GM19193 (cell line): Measurements from ENCODE around the gene NWD2.

Source experiments
- POLR2A ChIP-seq: IDR thresholded peaks from 4 replicates; pipeline ENCODE4 v1.6.1; 2011; ENCODE audit not compliant: insufficient read depth, insufficient read length; ENCODE audit errors: extremely low read depth

NWD2 gene

DNA sequence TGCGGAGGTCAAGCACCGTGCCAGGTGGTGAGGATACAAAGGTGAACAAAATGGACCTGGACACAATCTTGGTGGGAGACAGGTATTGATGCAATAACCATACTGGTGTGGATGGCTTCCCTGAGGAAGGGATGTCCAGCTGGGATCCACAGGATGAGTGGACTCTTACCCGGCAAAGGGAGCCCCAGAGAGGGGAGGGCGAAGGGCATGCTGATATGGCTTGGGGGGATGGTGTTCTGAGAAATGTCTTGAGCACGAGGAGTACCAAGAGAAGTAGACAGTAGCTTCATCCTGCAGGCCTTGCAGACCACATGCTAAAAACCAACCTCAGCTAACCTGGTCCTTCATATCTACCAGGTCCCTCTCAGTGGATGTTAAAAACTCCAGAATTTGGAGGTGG lies 220.8 kb downstream of the NWD2 start:
- no peak for TF ChIP-seq POLR2A

DNA sequence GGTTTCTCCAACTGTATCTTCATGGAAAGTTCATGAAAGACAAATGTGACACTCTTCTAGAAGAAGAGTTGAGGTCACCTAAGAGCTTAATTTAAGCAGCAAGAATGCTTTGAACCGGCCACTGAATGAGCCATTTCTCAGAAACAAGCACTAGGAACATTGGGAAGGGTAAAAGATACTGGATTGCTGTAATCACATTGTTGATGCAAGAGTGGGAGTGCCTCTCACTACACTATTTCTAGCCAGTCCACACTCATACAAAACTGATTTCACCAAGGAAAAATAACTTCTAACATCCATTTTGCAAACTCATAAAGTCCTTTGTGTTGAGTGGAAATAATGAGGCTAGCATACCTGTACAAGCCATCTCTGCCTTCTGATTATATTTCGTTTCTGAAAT lies 221.3 kb downstream of the NWD2 start:
- TF ChIP-seq POLR2A = no peak

DNA sequence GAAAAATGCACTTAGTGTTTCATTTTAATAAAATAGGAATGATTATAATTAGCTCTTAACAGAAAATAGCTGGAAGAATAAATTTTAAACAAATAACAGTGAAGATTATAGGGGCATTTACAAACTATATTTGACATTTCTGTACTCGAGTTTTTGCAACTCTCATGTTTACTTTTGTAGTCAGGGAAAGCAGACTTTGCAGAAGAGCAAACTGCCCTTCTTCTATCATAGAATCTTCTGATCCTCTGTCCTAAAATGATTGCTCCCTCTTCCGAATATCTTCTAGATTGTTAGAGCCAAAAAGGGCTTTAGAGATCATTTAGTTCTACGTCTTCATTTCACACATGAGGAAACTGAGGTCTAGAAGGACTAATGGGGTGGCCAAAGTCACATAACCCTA lies 222.7 kb downstream of the NWD2 start:
- no peak for TF ChIP-seq POLR2A

DNA sequence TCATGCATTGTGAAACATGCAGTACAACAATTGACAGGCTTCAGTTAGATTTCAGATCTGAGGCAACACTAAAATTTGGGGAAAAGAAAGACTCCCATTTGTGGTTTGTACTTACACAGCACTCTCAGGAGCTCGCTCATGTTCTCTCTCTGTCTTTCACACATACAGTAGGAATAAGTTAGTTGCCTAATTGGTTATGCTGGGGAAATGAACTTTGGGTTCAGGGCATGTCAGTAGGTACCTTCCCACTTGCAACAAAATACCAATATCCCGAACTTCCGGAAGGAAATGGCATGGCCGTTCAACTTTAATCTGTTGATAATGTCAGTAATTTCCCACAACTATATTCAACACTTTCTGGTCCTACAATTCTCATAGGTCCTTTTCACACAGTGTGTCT lies 223.3 kb downstream of the NWD2 start:
- TF ChIP-seq POLR2A = no peak

DNA sequence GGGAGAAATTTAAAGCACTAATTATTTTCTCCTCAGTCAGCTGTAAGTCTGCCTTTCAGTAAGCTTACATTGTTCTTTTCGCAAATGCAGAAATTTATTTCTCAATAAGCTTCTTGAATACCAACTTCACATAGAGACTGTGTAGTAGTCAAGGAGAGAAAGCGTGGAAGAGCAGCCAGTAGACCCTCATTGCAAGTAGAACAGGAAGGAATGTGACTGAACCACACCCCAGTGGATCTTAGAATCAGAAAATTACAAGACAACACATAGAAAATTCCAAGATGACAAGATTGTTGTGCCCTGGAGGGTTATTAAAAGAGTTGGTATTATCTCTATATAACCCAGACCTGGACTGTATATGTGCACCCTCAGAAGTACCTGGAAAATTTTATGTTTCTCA lies 224.7 kb downstream of the NWD2 start:
- no peak for TF ChIP-seq POLR2A

DNA sequence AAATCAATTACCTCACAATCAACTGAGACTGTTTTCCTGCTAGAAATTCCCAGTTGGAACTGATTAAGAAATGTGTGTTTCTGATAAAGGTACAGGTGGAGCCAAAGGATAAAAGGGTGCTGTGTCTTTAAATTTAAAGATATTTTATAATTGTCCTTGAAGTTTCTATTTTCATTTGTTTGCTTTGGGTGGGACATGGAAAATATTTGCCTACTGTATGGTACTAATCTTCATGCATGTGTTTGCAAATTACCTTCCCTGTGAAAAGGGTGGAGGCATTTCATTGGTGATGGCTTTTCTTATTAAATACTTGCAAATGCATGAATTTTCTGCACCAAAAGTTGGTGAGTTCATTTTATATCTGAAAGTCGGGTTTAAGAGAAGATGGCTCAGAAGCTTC lies 225.7 kb downstream of the NWD2 start:
- TF ChIP-seq POLR2A = no peak

DNA sequence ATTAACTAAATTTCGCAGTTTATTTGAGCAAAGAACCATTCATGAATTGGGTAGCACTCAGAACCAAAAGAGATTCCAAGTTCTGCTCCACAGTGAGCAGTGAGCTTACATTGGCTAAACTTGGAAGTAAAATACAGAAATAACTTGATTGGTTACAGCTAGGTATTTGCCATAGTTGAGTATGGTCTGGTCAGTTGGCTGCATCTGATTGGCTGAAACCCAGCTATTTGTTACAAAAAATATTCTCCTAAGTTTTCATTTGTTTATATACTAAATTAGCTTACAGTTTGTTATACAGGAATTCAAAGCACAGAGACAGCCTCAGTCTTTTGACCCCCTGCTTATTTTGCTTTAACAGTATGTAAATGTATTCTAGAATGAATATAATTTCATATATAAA lies 226.6 kb downstream of the NWD2 start:
- TF ChIP-seq POLR2A = no peak

DNA sequence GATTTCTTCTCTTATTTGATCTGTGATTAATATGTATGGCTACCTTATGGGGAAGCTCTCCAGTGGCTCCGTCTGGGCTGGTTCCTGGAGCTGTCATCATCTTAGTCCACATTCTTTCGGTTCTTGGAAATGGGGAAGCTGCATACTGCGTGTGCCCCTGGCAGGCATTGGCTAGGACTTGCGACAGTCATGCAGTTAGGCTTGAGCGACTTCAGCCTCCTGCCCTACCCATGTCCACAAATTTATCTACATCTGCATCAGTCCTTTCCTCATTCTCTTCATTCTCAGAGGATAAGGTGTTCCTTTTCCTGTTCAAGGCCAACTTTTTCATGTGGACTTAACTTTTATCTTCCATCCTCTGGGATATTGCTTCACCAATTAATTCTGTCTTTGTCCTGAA lies 227.4 kb downstream of the NWD2 start:
- TF ChIP-seq POLR2A = no peak

DNA sequence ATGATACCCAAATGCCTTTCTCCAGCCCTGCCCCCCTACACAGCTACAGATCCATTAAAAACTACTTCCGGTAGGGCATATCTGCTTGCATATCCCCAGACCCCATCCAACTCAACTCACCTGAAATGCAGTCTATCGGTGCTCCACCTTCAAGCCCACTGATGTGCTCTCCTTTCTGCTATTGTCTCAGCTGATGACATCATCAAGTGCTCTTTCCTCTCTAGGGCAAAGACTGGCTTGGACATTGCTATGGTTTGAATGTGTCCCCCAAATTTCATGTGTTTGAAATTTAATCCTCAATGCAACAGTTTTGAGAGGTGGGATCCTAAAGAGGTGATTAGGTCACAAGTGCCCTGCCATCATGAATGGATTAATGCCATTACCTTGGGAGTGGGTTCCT lies 229.3 kb downstream of the NWD2 start:
- TF ChIP-seq POLR2A = no peak

DNA sequence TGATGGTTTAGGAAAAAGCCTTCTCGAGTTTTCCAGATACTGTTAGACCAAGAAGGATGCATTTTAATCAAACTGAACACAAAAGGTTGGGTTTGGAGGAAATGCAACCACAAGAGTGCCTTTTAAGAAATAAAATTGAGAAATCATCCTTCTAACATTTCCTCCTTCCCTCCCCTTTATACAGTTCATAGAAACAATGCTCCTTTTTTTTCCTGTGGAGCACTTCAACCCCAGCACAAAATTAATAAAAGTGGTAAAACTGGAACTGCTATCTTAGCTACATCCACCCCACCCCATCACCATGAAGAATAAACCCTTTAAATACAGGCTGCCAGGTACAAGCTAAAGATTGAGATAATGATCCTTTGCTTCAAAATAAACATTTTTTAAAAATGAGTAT lies 230.5 kb downstream of the NWD2 start:
- TF ChIP-seq POLR2A = no peak

DNA sequence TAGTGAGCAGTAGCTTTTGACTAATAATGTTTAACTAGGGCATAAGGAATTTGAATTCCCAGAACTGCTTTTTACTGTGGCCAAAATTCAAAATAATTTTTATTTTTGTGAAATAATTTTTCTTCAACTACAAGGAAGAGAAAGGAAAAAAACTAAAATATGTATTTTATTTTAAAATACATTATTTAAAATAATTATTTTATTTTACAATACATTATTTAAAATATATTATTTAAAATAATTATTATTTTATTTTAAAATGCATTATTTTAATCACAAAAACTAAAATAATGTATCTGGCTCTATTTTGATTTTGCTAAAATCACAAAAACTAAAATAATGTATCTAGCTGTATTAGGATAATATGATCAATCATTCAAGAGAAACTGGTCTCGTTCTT lies 231.2 kb downstream of the NWD2 start:
- no peak for TF ChIP-seq POLR2A

DNA sequence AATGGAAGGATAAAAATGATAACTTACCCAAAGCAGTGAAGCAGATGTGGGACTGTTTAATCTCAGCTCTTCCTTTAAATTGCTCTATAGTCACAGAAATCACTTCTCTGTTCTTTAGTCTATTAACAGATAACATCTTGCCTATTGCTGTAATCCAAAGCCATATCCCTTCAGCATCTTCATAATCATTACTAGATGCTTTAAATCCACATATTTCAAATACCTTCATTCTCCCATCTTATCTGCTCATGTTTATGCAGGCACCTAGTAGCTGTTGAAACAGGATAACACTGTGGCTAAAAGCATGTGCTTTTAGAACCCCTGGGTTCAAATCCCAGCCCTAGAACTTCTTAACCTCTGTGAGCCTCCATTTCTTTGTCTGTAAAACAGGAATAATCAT lies 231.7 kb downstream of the NWD2 start:
- TF ChIP-seq POLR2A = no peak

DNA sequence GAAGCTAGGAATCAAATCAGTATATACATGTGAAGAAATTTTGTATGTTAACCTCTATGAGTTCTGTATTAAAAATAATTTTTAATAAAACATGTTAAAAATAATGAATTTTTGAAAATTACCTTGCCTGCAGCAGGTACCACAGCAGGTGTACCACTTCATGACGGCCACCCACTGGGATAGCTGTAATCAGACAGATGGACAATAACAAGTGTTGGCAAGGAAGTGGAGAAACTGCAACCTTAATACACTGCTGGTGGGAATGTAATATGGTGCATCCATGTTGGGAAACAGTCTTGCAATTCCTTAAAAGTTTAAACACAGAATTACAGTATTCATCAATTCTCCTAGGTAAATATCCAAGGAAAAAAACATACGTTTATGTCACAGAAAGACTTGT lies 232.1 kb downstream of the NWD2 start:
- TF ChIP-seq POLR2A = no peak

DNA sequence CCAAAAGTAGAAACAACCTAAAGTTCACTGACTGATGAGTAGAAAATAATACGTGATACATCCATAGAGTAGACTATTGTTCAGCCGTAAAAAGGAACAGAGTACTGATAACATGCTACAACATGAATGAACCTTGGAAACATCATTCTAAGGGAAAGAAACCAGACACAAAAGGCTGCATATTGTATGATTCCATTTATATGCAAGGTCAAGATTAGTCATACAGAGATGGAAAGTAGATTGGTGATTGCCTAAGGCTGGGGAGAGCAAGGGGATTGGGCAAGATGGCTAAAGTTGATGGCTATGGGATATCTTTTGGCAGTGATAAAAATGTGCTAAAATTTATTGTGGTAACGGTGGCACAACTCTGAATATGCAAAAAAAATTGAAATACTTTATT lies 232.6 kb downstream of the NWD2 start:
- no peak for TF ChIP-seq POLR2A

DNA sequence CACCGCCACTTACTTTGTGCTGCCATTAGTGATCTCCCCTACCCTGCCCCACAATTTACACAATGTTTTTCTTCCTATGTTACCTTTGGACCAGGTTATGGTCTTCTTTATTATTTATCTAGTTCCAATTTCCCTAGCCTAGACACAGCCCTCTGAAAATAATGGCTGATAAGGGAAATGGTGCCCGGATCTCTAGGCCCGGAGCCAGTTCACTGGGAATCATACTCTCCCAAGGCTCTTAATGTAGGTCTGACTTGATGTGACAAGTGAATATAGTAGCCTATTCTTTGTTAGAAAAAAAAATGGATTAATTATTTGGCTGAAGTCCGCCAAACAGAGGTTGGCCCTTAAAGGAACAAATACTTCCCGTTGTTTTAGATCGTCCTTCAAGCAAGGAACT lies 233.6 kb downstream of the NWD2 start:
- TF ChIP-seq POLR2A = no peak

DNA sequence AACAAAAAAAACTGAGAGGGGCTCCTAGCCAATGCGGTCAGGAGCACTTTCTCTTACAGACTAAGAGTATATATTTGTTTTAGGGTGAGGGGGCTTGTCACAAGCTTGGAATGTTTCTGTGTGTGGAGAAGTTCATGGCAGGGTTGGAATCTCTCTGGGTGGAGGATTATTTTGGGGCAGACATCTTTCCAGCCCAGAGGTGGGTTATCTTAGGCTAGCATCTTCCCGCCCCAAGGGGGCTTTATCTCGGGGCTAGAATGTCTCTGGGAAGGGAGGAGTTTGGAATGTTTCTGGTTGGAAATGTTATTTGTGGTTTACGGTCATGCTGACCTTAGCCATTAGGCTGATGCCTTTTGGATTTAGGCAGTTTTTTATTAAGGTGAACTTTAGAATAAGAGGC lies 236.0 kb downstream of the NWD2 start:
- TF ChIP-seq POLR2A = no peak

DNA sequence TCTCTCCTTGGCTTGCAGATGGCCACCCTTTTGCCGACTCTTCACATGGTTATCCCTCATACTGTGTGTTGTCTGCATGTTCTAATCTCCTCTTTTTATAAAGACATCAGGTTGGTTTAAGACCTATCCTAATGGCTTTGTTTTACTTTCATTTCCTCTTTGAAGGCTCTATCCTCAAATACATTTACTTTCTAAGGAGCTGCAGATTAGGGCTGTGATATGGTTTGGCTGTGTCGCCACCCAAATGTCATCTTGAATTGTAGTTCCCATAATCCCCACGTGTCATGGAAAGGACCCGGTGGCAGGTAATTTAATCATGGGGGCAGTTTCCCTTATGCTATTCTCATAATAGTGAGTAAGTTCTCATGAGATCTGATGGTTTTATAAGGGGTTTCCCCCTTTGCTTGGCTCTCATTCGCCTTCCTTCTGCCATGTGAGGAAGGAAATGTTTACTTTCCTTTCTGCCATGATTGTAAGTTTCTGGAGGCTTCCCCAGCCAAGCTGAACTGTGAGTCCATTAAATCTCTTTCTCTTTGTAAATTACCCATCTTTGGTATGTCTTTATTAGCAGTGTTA lies 237.1 kb downstream of the NWD2 start:
- no peak for TF ChIP-seq POLR2A
